DMS53 (cell line): ENCODE data around the gene POLA1.
A peak's percentile ranks its signal among the peaks of the same experiment; 100 is the strongest.
"Not testable (repeated sequence)": the region's sequence is repeated elsewhere in the genome, so short reads cannot be mapped to it uniquely, and the experiment has no call there.

Experiments used
- DNase-seq: peaks from one replicate; lab custom pipeline; 2025; lab: John Stamatoyannopoulos, UW

Gene POLA1

DNA sequence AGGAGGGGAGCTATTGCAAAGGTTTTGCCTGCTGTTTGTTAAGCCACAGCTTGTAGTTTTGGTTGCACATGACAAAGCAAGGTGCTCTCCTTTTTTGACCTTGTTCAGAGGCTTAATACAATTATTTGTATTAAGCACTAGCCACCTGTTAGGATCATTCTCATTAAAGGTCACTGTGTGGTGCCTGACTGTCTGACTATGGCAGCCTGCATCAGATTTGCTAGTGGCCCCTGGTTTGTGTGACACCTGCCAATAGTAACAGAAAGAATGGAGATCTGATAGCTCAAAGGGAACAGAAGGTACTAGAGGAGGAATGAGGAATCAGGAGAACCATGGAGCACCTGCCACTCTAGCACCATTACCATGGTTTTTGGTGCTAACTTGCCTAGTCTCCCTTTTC lies 102.5 kb downstream of the POLA1 start:
- DNase-seq: no peak

DNA sequence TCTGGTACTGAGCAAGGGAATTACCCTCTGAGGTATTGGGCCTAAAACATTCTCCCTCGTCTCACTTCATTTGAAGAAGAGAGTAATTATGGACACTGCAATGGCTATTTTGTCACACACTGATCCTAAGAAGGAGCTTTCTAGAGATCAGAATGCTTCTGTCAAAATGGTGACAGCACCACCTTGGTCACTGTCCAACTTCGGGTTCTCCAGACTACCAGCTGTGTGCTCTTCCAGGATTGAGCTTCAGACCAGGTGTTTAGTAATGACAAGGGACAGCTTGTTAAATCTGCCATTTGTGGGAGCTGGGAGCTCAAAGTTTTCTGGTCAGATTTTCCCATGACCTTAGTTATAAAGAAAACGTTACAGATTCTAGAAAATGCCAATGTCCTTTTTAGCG lies 105.4 kb downstream of the POLA1 start:
- no peak for DNase-seq

DNA sequence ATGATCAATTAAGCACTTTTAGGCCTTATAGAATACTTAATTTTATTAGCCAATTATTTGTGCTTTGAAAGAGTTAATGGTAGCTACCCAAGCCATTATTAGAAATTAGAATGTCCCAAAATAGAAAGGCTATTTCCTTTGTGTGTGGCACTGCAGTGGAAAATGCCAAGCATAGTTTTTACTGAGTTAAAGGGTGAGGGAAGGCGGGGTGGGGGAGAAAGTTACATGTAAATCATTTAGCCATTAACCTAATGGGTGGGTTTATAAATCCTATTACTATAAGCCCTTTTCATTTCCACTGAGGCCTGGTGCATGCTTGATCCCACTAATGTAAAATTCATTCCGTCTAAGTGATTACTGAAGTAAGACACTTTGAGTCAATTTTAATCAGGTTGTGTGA lies 105.8 kb downstream of the POLA1 start:
- DNase-seq: no peak

DNA sequence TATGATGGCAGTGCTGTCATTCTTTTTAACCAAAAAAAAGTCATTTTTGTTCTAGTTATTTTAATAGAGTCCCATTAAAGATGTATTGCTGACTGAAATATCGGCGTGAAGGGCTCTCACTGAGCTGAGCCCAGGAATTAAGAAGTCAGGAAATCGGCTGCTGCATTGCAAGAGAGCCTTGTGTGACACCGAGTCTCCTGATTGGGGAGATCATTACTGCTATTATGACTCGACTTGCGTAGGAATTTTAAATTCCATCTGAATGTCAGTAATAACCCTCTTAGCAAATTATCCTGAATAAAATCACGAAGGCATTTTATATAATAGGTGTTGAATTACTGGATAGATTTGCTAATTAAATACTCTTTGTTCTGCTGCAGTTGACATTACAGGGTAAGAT lies 111.5 kb downstream of the POLA1 start:
- DNase-seq: no peak

DNA sequence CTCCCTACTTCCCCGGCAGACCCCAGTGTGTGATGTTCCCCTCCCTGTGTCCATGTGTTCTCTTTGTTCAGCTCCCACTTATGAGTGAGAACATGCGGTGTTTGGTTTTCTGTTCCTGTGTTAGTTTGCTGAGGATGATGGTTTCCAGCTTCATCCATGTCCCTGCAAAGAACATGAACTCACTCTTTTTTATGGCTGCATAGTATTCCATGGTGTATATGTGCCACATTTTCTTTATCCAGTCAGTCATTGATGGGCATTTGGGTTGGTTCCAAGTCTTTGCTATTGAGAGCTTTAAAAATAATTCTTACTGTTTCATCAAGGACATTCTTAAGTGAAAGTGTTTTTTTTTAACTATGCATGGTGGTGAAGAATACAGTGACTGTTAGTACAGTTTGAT lies 126.1 kb downstream of the POLA1 start:
- DNase-seq: not testable (repeated sequence)

DNA sequence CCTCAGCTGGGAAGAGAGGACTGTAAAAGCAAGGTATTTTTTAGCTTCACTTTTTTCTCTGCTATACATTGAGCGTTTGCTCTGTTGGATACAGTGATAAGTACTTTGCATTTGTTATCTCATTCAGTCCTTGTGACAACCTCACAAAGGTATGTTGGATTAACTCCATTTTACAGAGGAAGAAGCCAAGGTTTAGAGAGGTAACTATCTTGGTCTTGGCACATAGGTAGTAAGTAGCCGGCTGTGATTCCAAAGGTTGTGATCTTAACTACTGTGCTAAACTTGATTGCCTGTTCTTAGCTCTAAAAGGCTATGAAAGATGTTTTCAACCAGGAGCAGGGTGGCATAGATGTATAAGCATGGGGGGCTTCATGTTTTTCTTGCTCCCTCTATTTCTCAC lies 134.4 kb downstream of the POLA1 start:
- no peak for DNase-seq

DNA sequence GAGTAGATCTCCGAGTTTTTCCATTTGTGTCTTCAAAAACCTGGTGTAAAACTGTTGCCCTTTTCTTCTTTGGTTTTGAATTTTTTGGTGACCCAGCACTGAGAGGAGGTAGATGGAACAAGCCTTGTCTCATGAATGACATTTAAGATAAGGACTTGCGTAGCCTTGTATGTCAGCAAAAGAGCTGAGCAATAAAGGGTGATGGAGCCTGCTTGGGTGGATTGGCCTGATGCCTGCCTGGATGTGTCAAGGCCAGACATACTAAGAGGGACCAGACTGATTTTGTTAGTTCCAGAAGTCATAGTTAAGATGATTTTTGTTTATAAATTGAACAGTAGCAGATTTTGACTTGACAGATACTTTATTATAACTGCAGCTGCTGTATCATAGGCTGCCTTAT lies 134.9 kb downstream of the POLA1 start:
- no peak for DNase-seq

DNA sequence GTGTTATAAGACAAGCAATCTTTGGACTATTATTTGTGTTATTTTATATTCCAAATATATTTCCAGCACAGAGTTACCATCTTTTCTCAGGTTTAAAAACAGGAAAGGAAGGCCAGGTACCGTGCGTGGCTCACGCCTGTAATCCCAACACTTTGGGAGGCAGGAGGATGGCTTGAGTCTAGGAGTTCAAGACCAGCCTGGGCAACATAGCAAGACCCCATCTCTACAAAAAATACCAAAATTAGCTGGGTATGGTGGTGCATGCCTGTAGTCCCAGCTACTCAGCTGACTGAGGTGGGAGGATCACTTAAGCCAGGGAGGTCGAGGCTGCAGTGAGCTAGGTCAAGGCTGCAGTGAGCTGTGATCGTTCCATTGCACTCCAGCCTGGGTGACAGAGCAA lies 140.0 kb downstream of the POLA1 start:
- no peak for DNase-seq

DNA sequence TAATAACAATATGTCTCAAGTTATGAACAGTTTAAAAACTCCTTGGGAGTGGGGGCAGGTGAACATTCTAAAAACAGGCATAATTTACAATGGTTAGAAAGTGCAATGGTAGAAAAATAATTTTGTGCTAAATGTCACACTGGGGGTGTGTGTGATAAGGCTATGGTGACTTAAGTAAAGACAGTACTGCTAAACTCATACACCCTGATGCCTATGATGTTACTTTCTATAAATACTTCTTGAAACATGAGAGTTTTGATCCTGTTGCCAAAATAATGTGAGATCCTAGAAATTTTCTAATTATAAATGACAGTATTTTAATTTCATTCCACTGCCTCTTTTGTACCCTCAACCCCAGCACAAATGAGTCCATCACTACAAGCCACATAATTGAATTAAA lies 144.2 kb downstream of the POLA1 start:
- no peak for DNase-seq

DNA sequence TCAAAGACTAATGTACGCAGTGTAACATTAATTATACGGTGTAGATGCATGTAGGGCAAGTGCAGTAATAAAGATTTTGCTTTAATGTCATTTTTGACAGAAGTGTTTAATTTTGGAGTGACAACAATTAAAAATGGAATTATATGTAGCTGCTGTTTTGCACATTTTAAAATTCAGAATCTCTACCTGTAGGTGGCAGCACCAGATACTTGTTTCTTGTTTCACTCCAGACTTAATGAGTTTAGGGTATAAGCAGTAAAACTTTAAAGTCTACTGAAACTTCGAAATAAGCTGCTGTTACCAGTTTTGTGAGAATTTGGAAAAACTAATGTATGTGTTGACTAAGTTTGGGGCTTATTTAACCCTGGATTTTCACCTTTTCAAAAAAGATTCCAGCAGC lies 144.9 kb downstream of the POLA1 start:
- DNase-seq: peak; percentile 46

DNA sequence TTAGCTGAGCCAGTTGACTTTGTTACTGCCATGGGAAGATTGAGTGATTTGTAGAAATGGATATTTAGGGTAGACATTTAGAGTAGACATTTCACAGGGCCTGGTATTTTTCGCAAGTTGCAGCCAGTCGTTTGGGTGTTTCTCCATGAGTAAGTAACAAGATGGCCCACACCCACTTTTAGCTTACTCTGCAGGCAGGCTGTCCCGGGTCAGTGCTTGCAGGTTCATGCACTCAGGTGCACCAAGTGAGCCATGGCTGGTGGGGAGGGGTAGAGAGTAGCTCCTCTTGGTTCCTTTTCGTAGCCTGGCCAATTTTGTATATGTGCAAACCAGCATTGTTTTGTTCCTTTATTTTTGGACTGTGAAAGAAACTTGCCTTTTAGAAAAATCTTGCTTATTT lies 145.6 kb downstream of the POLA1 start:
- DNase-seq: no peak

DNA sequence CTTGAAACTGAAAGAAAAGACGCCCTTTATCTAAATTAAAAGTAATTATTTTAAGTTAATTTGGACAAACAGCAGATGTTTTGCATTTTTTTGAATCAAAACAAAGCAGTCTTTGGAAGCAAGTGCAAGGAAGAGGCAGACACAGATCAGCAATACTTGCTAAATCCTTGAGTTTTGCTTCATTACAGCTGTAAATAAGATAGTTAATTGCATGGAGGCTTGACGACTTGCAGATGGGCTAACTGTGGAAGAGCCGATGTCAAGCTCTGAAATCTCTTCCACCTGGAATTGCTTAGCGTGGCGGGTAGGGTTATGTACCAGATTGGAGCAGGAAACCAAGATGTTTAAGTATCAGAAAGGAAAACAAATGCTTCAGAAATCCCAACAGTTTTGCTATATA lies 148.8 kb downstream of the POLA1 start:
- DNase-seq: no peak

DNA sequence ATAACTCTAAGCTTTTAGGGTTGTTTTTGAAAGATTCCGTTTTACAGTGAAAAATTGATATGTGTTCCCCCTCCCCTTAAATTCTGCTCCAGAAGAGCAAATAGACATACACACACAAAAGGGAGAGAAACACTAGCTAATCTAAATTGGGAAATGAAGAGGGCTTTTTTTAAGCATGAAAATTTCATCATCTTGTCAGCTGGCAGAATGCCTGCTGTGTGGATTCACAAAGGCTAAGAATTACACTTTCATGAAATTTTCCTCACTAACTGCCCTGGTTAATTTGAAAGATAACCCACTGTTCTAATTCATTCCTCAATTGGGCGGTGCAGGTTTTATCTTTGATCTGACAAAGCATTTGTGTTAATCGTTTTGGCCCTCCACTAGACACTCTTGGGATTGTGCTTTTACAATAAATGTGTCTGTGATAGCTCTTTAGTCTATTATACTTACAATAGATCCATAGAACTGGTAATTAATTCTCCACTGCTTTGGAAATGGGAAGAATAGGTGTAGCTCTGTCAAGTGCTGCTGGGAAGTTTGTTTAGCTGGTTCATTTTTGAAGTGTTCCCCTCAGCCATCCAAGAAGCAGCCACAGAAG lies 152.9 kb downstream of the POLA1 start:
- DNase-seq: no peak

DNA sequence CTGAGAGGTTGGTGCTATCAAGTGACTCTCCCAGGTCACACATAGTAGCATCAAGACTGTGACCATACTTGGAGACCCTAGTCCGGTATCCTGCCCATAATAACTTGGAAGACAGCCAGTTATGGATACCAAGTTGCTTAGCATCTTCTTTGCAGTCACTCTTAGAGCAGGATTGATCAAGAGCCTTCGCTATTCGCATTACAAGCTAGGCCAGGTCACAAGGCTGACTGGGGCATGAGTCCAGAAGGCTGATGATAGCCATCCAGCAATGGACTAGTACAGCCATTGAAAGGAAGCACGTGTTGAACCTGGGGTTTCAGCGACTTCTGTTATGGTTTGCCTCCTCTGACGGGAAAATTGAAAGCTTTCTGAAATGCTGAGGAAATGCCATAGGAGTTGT lies 157.6 kb downstream of the POLA1 start:
- no peak for DNase-seq

DNA sequence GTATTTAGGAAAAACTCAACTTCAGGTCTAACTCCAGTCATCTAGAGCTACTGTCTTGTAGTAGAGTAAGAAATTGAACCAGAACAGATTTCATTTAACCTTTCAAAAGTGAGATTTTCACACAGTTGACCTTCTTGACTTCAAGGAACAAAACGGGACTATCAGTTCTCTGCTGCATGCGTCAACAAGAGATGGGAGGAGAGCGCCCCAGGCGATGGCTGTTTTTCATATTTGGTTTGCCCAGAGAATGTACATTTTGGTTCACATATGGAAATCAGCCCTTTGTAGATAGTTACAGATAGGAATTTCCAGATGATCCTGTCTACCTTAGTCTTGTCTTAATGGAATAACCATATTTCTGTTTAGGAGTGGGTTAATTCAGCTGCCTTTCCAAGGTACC lies 158.1 kb downstream of the POLA1 start:
- DNase-seq: no peak

DNA sequence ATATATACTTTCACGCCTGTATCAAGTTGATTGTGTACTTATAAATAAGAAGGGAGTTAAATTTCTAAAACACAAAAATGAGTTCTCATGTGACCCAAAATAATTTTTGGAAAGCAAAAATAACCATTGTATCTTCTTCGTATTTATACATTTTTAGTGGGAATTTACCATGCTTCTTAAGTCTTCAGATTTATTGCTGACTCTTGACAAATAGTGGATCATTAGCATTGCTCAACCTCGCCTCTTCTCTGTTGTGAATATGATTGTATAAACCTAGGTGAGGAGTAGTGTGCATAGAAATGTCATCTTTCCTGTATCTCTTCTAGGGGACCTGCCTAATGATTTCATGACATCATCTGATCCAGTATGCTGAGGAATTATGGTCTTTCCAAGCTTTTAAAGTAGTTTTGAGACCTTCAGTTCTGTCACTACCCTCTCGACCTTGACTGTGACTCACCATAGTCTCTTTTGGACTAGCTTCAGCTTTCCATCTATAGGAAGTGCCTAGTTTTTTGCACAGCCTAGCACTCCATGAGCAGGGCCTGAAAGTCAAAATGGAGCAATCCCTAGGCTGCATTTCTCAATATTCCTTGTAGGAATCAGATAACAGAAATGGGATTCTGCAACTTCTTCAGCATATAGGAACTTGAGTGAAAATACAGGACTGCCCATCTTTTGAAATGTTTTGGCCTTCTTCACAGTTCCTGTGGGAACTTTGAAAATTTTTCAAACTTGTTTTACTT lies 164.5 kb downstream of the POLA1 start:
- no peak for DNase-seq

DNA sequence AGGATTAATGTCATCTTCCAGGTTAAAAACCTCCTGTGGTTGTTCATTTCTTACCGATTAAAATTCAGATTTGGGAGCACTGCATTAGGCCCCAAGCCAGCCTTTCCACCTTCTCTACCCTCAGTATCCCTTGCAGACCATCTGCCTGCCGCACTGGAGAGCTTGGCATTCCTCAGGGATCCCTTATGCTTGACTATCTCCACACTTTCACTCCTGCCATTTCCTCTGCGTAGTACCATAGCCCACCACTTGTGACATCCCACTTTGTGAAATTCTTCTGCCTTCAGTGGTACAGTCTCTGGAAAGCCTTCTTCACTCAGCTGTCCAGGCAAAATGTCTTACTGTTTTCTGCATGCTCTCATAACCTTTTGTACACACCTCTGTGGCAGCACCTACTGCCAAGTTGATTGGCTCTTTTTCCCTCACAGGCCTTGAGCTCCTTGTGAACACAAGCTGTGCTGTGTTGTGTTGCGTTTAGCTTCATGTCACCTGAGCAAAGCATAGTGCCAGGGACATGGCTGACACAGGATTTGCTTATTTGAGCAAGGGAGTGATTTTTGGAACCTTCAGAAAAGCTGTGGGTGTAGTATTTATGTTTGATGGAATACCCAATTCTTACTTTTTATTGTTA lies 165.6 kb downstream of the POLA1 start:
- DNase-seq: no peak

DNA sequence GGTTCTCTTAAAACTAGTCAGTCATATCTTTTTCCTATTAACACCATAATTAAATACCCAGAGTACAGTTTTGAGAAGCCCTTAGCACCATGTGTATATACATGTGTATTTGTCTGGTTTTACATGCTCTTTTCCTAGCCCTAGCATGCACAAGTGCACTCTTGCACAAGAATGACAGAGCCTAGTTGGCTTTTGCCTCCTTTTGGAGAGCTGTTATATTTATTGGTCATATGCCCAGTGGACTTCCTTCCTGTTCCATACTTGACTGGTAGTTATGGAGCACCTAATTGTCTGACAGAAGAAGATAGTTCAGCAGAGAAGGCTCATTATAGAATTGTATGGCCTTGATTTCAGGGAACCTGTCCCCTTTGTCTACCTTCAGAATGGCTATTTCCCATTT lies 166.4 kb downstream of the POLA1 start:
- DNase-seq: no peak

DNA sequence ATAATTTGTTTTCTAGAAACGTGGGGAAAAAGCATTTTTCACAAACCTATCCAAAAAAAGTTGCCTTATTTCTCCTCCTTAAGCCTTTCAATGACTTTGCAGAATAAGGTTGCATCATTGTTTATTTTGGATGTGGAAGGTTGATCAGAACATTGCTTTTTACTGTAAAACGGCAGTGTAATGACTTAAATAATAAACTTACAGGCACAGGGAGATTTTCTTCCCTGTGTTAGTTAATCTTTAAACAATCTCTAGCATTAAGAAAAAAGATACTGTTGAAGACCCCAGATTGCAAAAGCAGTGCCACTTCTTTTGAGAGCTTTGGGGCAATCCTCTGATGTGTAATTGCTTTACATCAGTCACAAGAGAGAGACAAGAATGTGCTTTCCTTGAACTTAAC lies 168.6 kb downstream of the POLA1 start:
- DNase-seq: no peak

DNA sequence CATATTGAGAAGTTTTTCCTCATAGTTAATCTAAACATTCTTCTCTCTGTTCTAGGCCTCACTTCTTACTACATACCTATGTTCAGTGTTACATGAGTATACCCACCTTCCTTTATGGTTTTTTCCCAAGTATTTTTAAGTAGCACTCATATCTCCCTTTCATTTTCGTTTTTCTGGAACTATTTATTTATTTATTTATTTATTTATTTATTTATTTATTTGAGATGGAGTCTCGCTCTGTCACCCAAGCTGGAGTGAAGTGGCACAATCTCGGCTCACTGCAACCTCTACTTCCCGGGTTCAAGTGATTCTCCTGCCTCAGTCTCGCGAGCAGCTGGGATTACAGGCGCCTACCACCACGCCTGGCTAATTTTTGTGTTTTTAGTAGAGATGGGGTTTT lies 170.1 kb downstream of the POLA1 start:
- not testable (repeated sequence) for DNase-seq

DNA sequence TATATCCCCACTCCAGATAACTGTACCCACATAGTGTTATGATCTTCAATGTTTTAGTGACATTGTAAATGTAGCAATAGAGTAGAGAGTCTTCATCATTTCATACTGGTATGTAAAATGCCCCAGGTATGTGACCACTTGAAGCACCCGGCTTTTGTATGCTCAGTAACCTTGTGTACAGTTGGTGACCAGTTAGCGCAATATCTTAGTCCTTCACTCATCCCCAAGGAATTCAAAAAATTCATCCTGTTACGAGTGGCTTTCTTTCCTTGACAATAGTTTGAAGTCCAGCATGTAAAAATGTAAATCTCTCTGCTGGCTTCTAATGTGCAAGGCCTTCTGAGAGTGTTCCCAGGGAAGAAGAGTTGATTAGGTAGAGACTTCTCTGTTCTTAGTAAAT lies 176.4 kb downstream of the POLA1 start:
- DNase-seq: no peak

DNA sequence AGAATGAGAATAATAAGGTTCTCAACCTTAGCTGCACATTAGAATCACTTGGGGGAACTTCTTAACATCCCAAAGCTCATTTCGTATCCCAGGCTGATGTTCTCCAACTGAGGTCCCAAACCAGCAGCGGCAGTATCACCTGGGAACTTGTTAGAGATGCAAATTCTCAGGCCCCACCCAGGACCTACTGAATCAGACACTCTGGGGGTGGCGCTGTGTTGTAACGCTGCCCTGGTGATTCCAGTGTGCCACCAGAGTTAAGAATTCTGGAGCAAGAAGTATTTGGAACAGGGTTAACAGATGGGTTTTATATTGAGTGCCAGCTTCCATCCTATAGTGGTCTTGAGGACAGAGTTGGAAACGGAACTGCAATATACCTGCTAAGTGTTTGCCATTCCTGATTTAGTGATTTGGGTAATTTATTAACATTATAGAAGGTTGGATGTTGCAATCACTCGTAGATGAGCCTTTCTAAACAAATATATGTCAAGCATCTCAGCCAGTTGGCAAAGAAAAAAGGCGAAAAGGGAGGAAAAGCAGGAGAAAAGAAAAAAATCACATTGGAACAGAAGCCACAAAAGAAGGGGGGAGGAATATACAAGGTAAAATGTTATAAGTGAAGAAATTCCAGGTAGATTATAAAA lies 181.0 kb downstream of the POLA1 start:
- DNase-seq: no peak
